Stomach (tissue), 9 donors: ENCODE data around the gene NUDT4. TPM values are rescaled to one million over a fixed set of nuclear protein-coding genes. Genes with fewer than 3 reads are reported as not detected.

Source experiments
- DNase-seq, 2 donors: peaks; one replicate each; pipeline versions ENCODE4 v3.0.0 to v3.0.0-alpha.2; 2013 to 2019
- H3K27ac ChIP-seq, 5 donors: fragments of 200-600 bp in 4 of 5; sonication (generic) in 4 of 5; one replicate each; pipeline ENCODE4 v1.5.1; 2013 to 2019; ENCODE audit warnings: mild to moderate bottlenecking in 1 of 5, moderate library complexity in 1 of 5
- H3K27me3 ChIP-seq, 3 donors: fragments of 200-600 bp; sonication (generic); one replicate each; pipeline ENCODE4 v1.5.1; 2017 to 2019; ENCODE audit warnings: mixed run types in 1 of 3
- H3K36me3 ChIP-seq, 4 donors: fragments of 200-600 bp; sonication (generic); 1 replicate in 3 of 4; 2 replicates in 1 of 4; pipeline ENCODE4 v1.5.1; 2016 to 2019
- H3K4me1 ChIP-seq, 4 donors: fragments of 200-600 bp; sonication (generic); one replicate each; pipeline ENCODE4 v1.5.1; 2016 to 2019
- H3K4me3 ChIP-seq, 4 donors: fragments of 200-600 bp; sonication (generic) in 3 of 4; one replicate each; pipeline ENCODE4 v1.5.1; 2016 to 2019; ENCODE audit warnings: mild to moderate bottlenecking in 1 of 4
- H3K9me3 ChIP-seq, 4 donors: fragments of 200-600 bp; sonication (generic); one replicate each; pipeline ENCODE4 v1.5.1; 2016 to 2019
- CTCF ChIP-seq, 7 experiments: fragments of 450-650 bp in 4 of 7; fragments of 200-600 bp in 3 of 7; sonication (generic) in 3 of 7; IDR thresholded peaks; one replicate each; pipeline ENCODE4 v1.5.1; 2016 to 2019; ENCODE audit warnings: antibody characterized with exemption in 7 of 7, control low read depth in 2 of 7, mild to moderate bottlenecking in 1 of 7
- EP300 ChIP-seq: sonication (generic); formaldehyde crosslinking; IDR thresholded peaks from one replicate; pipeline ENCODE4 v1.6.1; 2017; ENCODE audit warnings: antibody characterized with exemption
- POLR2A ChIP-seq, 4 donors: fragments of 450-650 bp; IDR thresholded peaks; one replicate each; pipeline ENCODE4 v1.6.1; 2016; ENCODE audit warnings: antibody characterized with exemption in 4 of 4, control low read depth in 2 of 4, mild to moderate bottlenecking in 1 of 4, moderate library complexity in 1 of 4
- POLR2AphosphoS5 ChIP-seq, 3 donors: sonication (generic); formaldehyde crosslinking; IDR thresholded peaks; one replicate each; pipeline ENCODE4 v1.6.1; 2016; ENCODE audit warnings: antibody characterized with exemption in 3 of 3
- WGBS, 5 donors: extraction: QIAGEN DNeasy Blood & Tissue Kit in 3 of 5; methylation state at CpG; one replicate each; pipeline versions ENCODE4 v1.1.5 to v1.1.7; 2013 to 2018; 5-methylcytosine and 5-hydroxymethylcytosine counted together
- intact Hi-C: fragments of 100-400 bp; cut with DNase I; formaldehyde crosslinking; loops from one replicate; pipeline ENCODE4 v1.15.1; 2023; ENCODE audit warnings: low total_unique reads
- polyA plus RNA-seq, 3 donors: library from polyadenylated mRNA; stranded (reverse); fragments of 200-250 nt; gene quantifications; one replicate each; pipeline ENCODE4 v1.2.3, GENCODE V29; 2013
- total RNA-seq, 5 donors: library from RNA; depleted of rRNA; stranded (reverse); fragments of >200 nt; gene quantifications; one replicate each; pipeline versions ENCODE4 v1.1.0 to v1.2.3, GENCODE V29; 2014 to 2016
- donor health status: healthy with polysubstance abuse.
- donor health status: Bipolar disorder and iron deficiency.
- donor health status: healthy.

The NUDT4 gene
- total and polyA plus RNA-seq, 8 donors, result 17.5 to 77.7 (median 29.4) TPM

- H3K27ac ChIP-seq, result no peak overlapping the region
Measured at GRCh38 chr12:93335603-93336162, 42.0 kb upstream of the NUDT4 start.

DNA sequence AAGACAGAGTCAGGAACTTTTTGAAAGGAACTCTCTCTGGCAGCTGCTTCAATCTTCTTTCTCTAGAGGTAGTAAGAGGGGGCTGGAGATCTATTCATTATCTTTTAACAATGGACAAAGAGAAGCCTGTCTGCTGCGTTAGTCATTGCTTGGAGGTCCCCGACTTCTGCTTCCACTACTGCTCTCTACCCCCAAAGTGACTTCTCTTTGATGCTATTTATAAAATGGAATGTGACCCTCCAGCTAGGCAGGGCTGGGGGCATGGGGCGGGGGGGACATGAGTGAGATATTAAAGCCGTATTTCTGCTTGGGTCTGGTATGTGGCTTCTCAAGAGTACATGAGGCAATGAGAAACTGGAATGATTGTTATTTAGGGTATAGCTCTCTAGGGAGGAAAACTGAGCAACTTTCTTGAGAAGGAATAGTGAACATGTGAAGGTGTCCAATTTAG, 41.4 kb upstream of the NUDT4 start:
- Histone ChIP-seq H3K4me3 (no peak overlapping the region), H3K27ac (no peak overlapping the region), H3K4me1 (no peaks in the 10 kb centered on the region), H3K9me3 (no peaks in the 10 kb centered on the region), H3K36me3 (no peaks in the 10 kb centered on the region), H3K27me3 (no peaks in the 10 kb centered on the region)
- DNase-seq, result peak in 1 of 2 donors; percentile 47
- intact Hi-C loops, result no loop called here
- TF ChIP-seq CTCF (IDR thresholded peaks at IDR 0.05) (no peak), POLR2AphosphoS5 (IDR thresholded peaks at IDR 0.05) (no peak), EP300 (no peak), POLR2A (IDR thresholded peaks at IDR 0.05) (no peak)
- WGBS, 5 donors, result 44 to 71% (median 59%) methylated on average over 4 of the region's 4 CpGs

More at GRCh38 chr12:93335603-93336162, 42.0 kb upstream of the NUDT4 start:
- H3K36me3 ChIP-seq, result no peaks in the 10 kb centered on the region
- intact Hi-C loops, result no loop called here
- WGBS, 5 donors, result 88 to 93% (median 91%) methylated on average over 9 of the region's 9 CpGs
- no peak overlapping the region for H3K4me3 ChIP-seq
- H3K4me1 ChIP-seq, result no peaks in the 10 kb centered on the region
- no peaks in the 10 kb centered on the region for H3K27me3 ChIP-seq
- DNase-seq, result no peak
- no peaks in the 10 kb centered on the region for H3K9me3 ChIP-seq
- TF ChIP-seq CTCF (IDR thresholded peaks at IDR 0.05), result no peak
- no peak for TF ChIP-seq EP300

DNA sequence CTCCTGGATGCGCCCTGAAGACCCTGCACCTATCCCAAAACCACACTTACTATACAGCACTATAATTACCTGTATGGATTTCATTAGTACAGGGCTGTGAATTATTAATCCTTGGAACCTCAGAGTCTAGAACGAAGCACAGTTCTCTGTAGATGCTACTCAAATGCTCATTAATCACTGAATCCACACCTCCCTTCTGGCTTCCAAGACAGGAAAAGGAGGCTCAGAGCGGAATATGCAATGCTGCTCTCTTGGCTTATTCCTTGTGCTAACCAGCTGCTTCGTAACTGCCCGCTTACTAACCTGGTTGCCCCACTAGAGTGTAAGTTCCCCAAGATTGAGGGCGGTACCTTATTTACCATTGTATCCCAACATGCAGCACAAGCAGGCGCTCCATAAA, 39.1 kb upstream of the NUDT4 start:
- H3K4me1 ChIP-seq, result no peaks in the 10 kb centered on the region
- 88 to 96% (median 95%) methylated on average over 7 of the region's 7 CpGs for WGBS, 5 donors
- TF ChIP-seq POLR2A (IDR thresholded peaks at IDR 0.05) (no peak), POLR2AphosphoS5 (IDR thresholded peaks at IDR 0.05) (no peak), EP300 (no peak), CTCF (IDR thresholded peaks at IDR 0.05) (no peak)

GRCh38 chr12:93339695-93340094, 38.0 kb upstream of the NUDT4 start:
- TF ChIP-seq POLR2A (IDR thresholded peaks at IDR 0.05) (no peak), POLR2AphosphoS5 (IDR thresholded peaks at IDR 0.05) (no peak), CTCF (IDR thresholded peaks at IDR 0.05) (no peak), EP300 (no peak)
- intact Hi-C loops, result no loop called here
- H3K27me3 ChIP-seq, result no peaks in the 10 kb centered on the region
- no peak overlapping the region for H3K4me3 ChIP-seq
- H3K27ac ChIP-seq, result no peak overlapping the region
- WGBS, 5 donors, result 91 to 98% (median 92%) methylated on average over 4 of the region's 4 CpGs
- no peaks in the 10 kb centered on the region for H3K36me3 ChIP-seq
- H3K4me1 ChIP-seq, result no peaks in the 10 kb centered on the region
- no peak for DNase-seq
- no peaks in the 10 kb centered on the region for H3K9me3 ChIP-seq

More for the DNA sequence above, 39.1 kb upstream of the NUDT4 start:
- intact Hi-C loops, result no loop called here
- no peaks in the 10 kb centered on the region for H3K9me3 ChIP-seq
- H3K27ac ChIP-seq, result no peak overlapping the region
- no peak overlapping the region for H3K4me3 ChIP-seq
- no peak for DNase-seq
- no peaks in the 10 kb centered on the region for H3K36me3 ChIP-seq
- H3K27me3 ChIP-seq, result no peaks in the 10 kb centered on the region
